A549 treated with ZK216348 at 1 μM for 4 hours (cell line): ENCODE results near the gene CLEC5A. TPM values are rescaled to one million over a fixed set of nuclear protein-coding genes. Genes with fewer than 3 reads are reported as not detected.

Source experiments
- total RNA-seq: library from RNA; stranded (reverse); fragments of 200-300 nt; extraction: Qiagen RNA extraction; gene quantifications from 5 replicates; pipeline ENCODE4 v1.2.3, GENCODE V29; 2022; ENCODE audit warnings: low read depth

CLEC5A gene
- total RNA-seq = not detected in 5 replicates

DNA sequence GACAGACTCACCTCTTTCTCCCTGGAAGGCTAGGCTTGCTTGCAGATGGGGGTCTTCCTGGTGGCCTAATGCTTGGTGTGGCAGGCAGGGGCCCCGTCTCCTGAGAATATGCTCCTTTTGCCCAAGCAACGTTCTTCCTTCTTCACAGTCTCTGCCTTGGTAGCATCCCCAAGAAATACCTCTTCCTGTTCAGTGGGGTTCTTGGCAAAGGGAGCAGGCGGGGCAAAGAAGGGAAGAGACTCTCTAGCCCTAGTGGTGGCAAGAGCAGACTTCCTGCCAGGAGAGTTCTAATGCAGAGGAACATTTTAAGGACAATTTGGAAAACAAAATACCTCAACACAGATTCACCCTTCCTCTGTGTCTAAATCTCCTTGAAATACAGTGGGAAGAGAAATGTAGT, at the start of gene CLEC5A:
Gene CLEC5A, minus strand, starts transcription at position 179 of the 400 bp plus-strand sequence. CDS start 682 bp downstream, outside the sequence.

DNA sequence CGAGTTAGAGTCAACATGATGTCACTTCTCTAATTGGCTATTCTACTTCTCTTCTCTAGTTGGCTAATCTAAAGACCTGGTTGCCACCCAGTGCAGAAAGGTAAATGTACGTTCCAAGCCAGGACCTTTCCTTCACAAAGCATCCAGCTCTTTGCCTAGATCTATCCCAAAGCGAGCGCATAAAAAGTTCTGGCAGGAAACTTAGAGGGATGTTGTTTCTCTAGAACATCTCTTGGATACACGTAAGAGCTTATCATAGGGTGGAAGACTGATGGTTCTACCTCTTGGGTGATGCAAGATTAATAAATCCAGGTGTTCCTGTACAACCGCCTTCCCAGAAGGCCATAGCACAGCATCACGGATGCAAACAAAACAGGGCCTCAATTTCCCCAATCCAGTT, 26.9 kb upstream of the CLEC5A start, which contains the start of gene TAS2R38:
Gene TAS2R38, minus strand, starts transcription at position 101 of the 400 bp plus-strand sequence. Its CDS starts 84 bp downstream, at position 17.

DNA sequence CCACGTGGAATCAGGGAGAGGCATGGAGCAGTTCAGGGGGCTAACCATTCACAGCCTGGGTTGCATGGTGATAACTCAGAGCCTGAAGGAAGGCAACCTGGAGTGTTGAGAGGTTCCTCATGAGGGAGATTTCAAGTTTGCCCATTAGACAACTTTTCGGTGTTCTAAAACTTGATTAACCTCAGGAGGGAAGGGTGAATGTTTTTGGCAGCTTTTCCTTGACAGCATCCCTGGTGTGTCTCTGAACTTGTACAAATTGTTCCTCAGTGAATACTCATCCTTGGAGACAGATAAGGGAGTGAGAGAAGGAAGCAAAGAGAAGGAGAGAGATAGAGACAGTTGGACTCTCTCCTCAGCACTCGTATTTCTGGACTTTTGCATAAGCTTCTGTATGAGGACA, 30.7 kb downstream of the CLEC5A start, which contains the start of gene OR9A4:
Gene OR9A4, plus strand, starts transcription at position 301 of the 400 bp plus-strand sequence. CDS start 2,477 bp downstream, outside the sequence.

Other genes starting within 250 kb of the CLEC5A start
- 4.9 to 7.3 TPM (median 6.6 TPM) in 5 replicates for gene DENND11, start 244.8 kb downstream of the CLEC5A start, total RNA-seq
- not detected in 5 replicates for gene WEE2, start 238.6 kb downstream of the CLEC5A start, total RNA-seq
- 253 to 392 TPM (median 278 TPM) in 5 replicates for gene SSBP1, start 208.6 kb downstream of the CLEC5A start, total RNA-seq
- gene TAS2R3, start 182.9 kb downstream of the CLEC5A start, total RNA-seq = not detected in 5 replicates
- 0.11 to 0.20 TPM (median 0.18 TPM) in 5 replicates for gene TAS2R4, start 170.3 kb downstream of the CLEC5A start, total RNA-seq
- 0.33 to 0.65 TPM (median 0.47 TPM) in 4 of 5 replicates, not detected in the other for gene TAS2R5, start 156.8 kb downstream of the CLEC5A start, total RNA-seq
- gene PRSS37, start 105.5 kb downstream of the CLEC5A start, total RNA-seq = not detected in 5 replicates
- not detected in 5 replicates for gene OR9A4, start 30.6 kb downstream of the CLEC5A start, total RNA-seq
- gene TAS2R38, start 26.8 kb upstream of the CLEC5A start, total RNA-seq = not detected in 5 replicates
- 0.33 to 0.67 TPM (median 0.53 TPM) in 5 replicates for gene MGAM, start 48.9 kb upstream of the CLEC5A start, total RNA-seq
- not detected in 5 replicates for gene MGAM2, start 164.7 kb upstream of the CLEC5A start, total RNA-seq